ENCODE measurements around the gene MX2.
"Not testable (repeated sequence)": the region's sequence is repeated elsewhere in the genome, so short reads cannot be mapped to it uniquely, and the experiment has no call there.

The MX2 gene

DNA sequence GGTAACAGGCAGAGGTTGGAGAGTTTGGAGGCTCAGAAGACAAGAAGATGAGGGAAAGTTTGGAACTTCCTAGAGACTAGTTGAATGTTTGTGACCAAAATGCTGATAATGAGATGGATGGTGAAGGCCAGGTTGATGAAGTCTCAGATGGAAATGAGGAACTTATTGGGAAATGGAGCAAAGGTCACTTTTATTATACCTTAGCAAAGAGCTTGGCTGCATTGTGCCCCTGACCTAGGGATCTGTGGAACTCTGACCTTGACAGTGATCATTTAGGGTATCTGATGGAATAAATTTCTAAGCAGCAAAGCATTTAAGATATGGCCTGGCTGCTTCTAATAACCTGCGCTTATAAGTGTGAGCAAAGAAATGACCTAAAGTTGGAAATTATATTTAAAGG lies 28.1 kb upstream of the MX2 start:
- no peak for DNase-seq (ENCODE audit: low read depth in 3 of 3, low spot score in 1 of 3)

DNA sequence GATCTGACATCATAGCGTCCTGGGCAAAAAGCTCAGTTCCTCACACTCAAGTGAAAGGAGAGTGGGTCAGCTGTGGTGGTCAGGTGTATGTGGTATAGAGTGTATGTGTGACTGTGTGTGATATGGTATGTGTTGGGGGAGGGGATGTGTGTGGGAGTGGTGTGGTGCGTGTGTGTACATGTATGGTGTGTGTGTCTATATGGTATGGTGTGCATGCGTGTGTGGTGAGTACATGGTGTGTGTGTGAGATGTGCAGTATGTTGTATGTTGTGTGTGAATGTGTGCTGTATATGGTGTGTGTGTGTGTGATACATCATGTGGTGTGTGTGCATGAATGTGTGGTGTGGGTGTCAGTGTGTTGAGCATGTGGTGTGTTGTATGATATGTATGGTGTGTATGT lies 24.3 kb upstream of the MX2 start:
- DNase-seq (ENCODE audit: low read depth in 3 of 3, low spot score in 1 of 3): no peak

DNA sequence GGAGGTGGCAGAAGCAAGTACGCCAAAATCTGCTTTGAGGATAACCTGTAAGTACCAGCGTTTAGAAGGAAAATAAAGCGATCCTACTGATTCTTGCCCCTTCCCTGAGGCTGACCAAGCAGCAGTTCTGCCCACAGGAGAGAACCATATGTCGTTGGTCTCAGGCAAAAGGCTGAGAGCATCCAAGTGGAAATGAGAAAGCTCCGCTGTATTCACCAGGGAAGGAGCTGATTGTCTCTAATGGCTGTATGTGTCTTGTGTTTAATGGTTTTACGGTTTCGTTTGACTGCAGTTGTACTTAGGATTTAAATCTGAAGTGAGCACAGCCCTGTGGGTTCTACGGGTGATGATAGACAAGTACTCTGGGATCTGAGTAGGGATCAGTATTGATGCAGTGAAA lies 23.4 kb upstream of the MX2 start:
- DNase-seq (ENCODE audit: low read depth in 3 of 3, low spot score in 1 of 3): no peak

DNA sequence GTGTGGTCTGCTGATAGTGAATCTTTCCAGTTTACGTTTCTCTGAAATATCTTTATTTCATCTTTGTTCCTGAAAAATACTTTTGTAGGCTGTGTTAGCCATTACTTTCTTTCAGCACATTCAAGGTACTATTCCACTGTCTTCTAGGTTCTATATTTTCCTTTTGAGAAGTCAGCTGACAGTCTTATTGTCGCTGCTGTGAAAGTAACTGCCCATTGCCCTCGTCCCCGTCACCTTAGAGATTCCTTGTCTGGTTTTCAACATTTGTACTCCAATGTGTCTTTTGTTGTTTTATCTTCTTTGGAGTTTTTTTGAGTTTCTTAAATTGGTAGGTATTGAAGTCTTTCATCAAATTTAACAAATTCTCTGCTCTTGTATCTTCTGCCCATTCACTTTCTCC lies 19.8 kb upstream of the MX2 start:
- no peak for DNase-seq (ENCODE audit: low read depth in 3 of 3, low spot score in 1 of 3)

DNA sequence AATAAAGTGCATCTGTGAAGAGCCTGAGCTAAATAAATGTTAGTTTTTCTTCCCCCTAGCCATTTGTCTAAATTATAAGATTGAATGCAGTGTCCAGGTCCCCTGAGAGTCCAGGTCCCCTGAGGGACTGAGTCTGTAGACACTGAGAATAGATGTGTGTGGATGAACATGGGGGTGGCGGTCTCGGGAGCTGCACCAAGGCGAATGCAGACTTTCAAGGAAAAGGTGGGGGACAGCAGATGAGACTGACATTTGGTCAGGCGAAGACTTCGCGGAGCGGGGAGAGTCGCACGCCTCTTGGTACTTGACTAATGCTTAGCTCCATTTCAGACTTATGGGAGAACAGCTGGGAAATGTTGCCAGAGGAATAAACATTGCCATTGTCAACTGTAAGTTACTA lies 17.7 kb upstream of the MX2 start:
- DNase-seq (ENCODE audit: low read depth in 3 of 3, low spot score in 1 of 3): no peak

DNA sequence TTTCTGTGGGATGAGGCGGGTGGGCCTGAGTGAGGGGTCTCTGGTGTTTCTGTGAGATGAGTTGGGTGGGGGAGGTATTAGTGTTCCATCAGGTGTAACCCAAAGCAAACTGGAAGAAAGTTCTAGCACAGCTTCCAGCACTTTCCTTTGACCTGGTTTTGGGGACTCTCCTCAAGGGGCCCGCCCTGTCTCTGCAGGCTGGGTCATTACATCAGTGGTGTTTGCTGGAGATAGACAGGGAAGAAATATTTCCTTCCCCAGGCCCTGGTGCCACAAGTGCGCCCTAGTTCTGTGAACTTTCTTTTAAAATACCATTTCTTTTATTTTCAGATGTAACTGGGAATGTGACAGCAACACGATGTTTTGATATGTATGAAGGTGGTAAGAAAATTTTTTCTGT lies 16.5 kb upstream of the MX2 start:
- DNase-seq (ENCODE audit: low read depth in 3 of 3, low spot score in 1 of 3): no peak

DNA sequence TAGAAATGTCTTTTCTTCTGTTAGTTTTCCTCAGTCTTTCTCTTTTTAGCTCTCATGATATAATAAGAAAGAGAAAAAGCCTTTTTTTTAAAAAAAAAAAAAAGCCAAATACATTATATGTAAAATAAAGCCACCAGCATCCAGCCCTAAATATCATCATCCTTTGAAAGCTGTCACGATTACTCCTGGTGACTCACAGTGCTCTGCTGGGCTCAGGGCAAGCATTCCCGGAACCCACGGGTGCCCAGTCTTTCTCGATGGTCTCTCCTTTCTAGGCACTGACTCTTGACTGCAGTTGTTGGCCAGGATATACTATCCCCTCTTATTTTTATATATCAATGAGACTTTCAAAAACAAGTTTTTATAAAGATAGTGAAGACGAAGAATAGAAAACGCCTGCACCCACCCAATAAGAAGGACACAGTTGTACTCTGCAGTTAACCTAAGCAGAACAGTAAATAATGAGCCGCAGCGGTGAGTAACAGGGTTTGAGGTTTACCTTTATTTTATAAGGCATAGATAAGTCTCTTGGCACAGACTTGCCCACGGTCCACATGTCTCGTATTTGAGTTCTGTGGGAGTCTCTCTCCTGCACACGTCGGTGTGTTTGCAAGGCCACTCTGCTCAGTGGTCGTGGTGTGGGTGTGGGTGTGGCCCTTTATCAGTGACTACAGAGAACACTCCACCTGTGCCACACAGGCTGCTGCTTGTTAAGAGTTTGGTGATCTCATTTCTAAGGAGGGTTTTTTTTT lies 15.7 kb upstream of the MX2 start:
- DNase-seq (ENCODE audit: low read depth in 3 of 3, low spot score in 1 of 3): no peak

DNA sequence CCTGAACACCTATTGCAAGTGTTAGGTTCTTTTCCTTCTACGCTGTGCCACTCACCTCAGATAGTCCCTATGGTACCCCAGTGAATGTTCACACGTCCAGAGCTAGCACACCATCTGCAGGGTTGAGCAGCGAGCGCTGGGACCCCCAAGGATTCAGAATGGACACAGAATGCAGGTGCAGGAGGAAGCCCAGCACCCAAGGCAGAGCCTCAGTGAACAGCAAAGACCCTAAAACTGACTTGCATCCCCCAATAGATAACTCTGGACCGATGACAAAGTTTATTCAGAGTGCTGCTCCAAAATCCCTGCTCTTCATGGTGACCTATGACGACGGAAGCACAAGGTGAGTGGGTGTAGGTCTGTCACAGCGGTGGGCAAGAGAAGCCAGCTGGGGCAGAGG lies 15.1 kb upstream of the MX2 start:
- no peak for DNase-seq (ENCODE audit: low read depth in 3 of 3, low spot score in 1 of 3)

DNA sequence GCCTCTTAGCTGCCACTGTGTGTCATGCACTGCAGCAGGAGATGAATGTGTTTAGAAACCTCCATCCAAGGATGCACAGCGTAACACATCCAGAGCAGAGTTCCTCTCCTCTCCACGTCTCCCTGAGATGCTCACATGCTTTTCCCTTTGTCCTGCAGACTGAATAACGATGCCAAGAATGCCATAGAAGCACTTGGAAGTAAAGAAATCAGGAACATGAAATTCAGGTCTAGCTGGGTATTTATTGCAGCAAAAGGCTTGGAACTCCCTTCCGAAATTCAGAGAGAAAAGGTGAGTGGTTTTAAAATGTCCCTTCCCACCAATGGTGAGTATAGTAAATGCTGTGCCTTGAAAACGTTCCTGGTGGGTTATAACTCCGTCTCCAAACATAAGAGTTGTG lies 13.4 kb upstream of the MX2 start:
- DNase-seq (ENCODE audit: low read depth in 3 of 3, low spot score in 1 of 3): no peak

DNA sequence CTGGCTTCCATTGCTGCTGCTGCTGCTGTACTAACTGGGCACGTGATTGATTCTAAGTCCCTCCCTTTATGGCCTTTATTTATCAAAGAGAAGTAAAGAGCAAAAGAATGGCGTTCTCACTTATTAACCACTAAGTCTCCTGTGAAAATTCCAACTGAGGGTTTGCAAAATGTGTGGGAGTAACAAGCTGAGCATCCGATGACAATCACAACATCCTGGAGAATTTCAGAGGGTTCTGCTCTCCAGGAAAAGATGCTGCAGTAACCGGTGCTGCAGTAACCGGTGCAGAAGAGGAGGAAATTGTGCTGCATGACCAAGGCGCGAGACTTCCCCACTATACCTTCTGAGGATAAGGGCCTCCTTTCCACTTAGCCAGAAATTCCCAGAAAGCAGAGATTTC lies 12.7 kb upstream of the MX2 start:
- DNase-seq (ENCODE audit: low read depth in 3 of 3, low spot score in 1 of 3): no peak

DNA sequence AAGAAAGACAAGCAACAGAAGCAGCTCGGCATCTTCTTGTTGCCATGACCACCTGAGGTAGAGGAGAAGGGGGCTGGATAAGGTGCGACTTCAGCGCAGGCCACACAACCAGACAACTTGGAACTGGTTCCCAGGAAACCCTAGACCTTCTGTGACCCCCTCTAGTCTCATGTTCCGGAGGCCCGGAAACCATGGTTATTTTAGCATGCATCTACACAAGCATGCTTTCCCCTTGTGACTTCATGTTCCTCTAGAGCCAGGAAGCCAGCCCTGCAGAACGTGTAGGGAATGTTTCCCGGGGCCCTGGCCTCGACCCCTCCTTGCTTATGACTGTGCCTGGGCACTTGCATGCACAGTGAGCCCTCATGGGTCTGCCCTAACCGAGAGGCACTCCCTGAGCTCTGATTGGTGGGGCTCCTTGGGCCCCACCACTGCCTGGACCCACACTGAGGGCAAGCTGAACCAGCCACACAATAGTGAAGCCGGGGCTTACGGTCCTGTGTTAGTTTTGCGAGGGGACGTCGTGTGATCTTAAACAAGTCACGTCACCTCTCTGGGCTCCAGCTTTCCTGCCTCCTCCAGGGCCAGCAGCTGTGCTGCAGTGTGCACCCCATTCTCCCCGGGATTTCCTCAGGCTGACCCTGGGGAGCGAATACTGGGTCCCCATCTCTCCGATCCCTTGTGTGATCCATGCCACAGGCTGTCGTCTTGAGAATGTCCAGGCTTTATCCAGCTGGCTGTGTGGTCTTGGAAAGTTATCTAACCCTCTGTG lies 12.0 kb upstream of the MX2 start:
- DNase-seq (ENCODE audit: low read depth in 3 of 3, low spot score in 1 of 3): no peak

DNA sequence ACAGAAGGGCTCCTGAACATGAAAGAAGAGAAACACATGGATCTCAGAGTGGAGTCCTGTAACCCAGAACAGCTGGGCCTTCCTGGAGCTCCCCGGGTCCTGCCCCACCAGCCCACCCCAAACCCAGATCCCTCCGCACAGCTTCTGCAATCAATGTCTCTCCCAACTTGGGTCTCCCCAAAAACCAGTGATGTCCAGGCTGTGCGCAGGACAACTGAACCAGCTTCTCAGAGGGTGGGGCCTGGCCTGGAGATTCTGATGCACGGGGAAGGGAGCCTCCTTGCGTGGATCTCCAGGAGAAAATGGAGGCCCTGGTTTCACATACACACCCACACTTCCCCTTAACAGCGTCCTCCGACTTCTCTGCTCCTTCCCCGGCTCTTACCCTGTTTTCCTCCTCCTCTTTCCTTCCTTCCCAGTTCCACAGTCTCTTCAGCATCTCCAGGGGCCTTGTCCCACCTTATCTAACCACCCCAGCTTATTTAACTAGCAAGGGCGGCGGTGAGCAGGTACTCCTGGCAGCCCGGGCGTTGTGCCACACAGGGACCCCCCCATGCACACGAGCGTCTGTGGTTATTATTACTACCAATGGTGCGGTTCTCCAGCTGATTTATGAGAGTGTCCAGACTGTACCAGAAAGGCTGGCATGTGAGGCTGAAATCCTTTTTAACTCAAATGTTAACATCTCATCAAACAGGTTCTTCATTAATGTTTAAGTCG lies 11.2 kb upstream of the MX2 start:
- DNase-seq (ENCODE audit: low read depth in 3 of 3, low spot score in 1 of 3): no peak

DNA sequence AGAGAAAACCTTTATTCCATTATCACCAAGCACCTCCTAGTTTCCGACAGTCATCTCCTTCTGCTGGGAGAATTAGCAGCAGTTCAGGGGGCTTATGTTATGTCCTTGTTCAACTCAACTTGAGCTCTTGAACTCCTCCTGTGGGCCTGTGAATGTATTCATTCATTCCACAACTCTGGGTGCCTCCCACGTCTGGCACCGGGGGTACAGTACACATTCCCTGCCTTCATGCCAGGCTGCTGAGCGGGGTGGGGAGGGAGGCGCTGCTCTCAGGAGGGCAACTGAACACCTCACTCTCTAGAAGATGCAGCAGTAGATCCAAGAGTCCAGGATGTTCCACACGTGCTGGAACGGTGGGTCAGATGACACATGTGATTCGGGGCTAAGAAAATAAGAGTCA lies 4.3 kb upstream of the MX2 start:
- no peak for DNase-seq (ENCODE audit: low read depth in 3 of 3, low spot score in 1 of 3)

DNA sequence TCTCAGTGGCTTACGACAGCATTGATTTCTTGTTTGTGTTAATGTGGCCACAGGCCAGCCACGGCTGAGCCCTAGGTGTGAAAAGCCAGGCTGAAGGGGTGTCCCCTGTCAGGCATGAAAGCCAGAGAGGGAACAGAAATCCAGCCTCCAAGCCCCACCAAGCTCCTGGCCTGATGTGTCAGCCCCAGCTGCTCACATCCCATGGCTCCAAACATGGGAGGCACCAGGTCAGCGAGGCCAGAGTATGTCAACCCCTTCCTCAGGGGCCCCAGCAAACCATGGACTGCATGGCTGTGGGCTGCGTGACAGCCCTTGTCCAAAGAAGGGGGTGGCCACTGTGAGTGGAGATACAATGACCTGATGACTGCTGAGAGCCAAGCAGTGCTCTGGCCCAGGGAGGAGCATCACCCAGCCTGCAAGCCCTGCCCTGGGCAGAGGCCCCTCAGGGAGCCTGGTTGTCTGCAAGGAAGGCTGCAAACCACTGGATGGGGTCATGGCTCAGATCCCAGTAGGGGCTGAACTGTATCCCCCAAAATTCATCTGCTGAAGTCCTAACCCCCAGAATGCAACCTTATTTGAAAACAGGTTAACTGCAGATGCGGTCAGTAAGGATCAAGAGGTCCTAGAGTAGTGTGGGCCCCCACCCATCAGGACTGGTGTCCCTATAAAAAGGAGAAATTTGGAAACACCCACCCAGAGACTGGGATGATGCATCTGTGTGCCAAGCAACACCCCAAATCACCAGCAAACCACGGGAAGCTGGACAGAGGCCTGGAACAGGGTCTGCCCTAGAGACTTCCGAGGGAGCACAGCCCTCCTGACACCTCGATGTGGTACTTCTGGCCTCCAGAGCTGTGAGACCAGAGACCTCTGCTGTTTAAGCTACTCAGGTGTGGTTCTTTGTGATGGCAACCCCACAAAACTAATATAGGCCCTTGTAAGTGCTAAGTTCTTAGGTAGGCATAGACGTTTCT lies 3.3 kb upstream of the MX2 start:
- no peak for DNase-seq (ENCODE audit: low read depth in 3 of 3, low spot score in 1 of 3)

DNA sequence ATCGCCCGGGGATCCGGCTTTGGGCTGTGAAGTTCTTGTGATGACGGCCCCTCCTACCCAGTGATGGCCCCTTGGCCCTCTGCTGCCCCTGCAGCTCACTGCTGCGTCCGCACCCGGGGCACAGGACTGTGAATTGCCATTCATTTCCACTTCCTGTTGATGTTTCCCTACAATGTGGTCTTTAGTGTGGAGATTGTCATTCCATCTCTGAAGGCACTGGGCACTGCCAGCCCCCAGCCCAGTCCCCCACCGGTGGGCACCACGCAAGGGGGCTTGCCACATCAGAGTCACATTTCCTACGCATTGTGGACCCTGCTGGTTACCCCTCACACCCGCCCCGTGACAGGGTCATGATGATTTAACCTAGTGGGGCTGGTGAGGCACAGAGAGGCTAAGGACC lies 2.5 kb upstream of the MX2 start:
- no peak for DNase-seq (ENCODE audit: low read depth in 3 of 3, low spot score in 1 of 3)

DNA sequence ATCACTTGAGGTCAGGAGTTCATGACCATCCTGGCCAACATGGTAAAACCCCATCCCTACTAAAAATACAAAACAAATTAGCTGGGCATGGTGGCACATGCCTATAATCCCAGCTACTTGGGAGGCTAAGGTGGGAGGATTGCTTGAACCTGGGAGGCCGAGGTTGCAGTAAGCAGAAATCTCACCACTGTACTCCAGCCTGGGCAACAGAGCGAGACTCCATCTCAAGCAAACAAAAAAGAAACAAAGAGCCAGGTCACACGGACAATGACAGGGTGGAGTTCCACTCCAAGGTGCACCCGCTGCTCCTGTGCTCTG lies 2.1 kb upstream of the MX2 start:
- DNase-seq (ENCODE audit: low read depth in 3 of 3, low spot score in 1 of 3): not testable (repeated sequence)

DNA sequence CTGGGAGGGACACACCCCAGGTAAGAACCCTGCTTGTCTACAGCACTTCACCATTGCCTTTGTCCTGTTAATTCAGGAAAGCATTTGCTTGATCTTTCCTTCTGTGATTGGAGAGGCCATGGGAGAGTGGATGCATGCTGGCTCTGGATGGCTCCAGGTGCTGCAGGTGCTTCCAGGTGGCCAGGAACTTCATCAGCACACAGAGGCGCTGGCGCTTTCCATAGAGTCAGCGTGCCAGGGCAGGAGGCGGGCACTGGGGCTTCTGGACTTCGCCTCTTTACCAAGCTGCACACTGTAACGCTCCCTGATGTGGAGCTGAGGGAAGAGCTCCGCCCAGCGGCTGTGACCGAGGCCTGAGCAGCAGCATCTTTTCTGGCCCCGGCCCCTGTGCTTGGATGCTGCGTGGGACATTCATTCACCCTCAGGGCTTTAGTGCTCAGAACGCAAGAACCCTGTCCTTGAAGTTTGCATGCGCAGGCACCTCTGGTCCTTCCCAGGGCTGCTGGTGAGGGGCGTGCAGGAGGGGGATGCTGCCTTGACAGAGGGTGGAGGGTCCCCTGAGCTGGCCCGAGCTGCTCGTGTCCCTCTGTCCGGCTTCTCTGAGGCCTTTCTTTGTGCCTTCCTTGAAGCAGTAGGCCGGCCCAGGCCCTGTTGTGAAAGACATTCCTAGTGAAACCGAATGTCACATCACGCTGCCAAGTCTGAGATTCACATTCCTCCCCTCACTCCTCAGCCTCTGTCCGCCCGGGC lies 1.6 kb upstream of the MX2 start:
- DNase-seq (ENCODE audit: low read depth in 3 of 3, low spot score in 1 of 3): no peak

DNA sequence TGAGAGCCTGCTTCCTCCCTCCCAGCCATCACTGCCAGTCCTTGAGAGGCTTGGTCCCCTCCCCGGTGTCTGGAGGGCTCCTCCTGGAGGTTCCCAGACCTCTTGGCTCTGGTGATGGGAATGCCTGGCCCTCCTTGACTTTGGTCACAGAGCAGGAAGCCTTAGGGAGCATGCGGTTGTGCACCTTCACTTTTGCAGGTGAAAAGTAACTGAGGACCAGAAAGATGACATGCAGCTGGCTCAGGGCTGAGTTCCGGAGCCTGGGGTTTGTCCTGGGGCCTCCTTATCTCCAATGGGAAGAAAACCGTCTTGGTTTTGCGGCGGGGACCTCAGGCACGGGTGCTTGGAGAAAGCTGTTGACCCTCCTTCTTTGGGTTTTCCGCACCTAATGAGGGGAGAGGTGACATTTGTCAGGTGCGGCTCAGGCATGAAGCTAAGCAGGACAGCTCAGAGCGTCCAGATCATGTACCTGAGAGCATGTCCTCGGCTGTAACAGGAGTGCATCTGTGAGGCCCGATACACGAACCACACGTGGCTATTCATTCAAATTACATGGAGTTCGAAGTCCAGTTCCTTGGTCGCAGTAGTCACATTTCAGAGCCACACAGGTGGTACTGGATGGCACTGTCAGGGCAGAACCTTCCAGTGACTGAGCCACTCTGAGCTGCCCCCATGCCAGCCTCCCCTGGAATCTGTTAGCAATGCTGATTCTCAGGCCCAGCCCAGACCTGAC lies 608 bp upstream of the MX2 start:
- no peak for DNase-seq (ENCODE audit: low read depth in 3 of 3, low spot score in 1 of 3)

DNA sequence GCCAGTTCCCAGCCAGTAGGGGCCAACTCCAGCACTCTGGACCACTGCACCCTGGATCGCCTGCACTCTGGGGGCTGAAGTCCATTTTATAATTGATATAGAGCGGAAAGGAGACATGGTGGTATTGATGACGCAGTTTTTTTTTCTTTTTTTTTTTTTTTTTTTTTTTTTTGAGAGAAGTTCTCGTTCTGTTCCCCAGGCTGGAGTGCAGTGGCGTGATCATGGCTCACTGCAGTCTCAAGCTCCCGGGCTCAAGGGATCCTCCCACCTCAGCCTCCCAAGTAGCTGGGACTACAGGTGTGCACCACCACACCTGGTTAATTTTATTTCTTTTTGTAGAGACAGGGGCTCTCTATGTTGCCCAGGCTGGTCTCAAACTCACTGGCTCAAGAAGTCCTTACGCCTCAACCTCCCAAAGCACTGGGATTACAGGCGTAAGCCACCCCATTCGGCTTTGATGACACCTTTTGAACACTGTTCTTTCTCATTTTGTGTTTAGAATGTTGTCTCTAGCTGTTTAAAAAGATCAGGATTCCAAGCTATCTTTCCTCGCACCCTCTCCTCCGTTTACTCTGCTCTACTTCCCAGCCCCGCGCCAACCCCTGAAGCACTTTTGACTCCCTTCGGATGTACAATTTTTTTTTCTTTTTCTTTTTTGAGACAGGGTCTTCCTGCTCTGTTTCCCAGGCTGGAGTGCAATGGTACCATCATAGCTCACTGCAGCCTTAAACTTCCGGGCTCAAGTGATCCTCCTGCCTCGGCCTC lies 960 bp downstream of the MX2 start:
- DNase-seq (ENCODE audit: low read depth in 3 of 3, low spot score in 1 of 3): no peak
